GM11168 (cell line): ENCODE results near the gene PEX26.
"Not testable (repeated sequence)": the region's sequence is repeated elsewhere in the genome, so short reads cannot be mapped to it uniquely, and the experiment has no call there.

Experiments
- in situ Hi-C: fragments of 300-500 bp; cut with MboI; formaldehyde crosslinking; loops from one replicate; pipeline ENCODE4 v1.12.0; 2022; ENCODE audit warnings: low sequenced_read_pairs; ENCODE audit not compliant: unreplicated experiment

The PEX26 gene

DNA sequence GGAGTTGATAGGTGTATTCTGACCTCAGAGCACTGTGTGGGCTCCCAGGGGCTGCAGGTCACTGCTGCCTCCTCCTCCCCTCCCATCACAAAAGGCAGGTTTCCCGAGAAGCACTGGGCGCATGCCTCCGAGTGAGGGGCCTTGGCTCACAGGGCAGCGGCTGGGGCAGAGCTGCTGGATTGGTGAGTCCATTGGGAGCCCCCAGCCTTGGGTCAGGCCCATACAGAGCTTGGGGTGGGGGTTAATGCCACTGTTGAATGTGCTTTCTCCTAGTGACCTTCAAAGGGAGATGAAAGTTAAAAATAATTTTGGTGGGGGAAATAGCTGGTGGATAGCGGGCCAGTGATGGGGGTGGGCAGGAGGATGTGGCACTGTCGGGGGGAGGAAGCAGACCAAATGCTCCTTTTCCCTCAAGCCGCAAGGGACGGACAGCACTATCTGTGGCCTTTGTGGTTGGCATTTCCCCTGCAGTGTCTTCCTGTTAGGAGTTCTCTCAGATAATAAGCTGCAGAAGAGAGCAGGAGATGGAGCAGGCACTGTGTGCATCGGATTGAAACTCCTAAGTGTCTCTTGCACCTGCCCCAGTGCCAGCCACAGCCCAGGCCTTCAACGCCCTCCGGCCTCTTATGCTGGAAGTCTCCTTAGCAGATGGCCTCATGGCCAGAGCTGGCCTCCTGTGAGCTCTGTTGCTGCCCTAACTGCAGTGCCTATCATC lies 36.0 kb downstream of the PEX26 start:
- in situ Hi-C loops: no loop called here

DNA sequence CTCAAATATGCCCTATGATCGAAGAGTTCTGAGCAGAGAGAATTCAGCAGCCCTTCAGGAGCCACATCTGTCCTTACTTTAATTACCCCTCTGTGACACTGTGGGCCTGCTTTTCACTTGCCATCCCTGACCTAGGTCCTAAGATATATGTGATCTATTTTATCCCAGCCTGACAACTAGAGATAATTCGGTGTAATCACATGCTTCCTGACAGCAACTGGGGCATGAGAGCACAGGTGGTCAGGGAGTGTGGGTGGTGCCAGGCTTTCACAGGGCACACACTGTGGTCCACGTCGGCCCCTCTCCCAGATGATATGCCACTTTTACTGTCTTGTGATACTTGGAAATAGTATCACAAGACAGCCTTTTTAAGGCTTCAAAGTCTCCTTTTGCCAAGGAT lies 36.7 kb downstream of the PEX26 start:
- in situ Hi-C loops: no loop called here

DNA sequence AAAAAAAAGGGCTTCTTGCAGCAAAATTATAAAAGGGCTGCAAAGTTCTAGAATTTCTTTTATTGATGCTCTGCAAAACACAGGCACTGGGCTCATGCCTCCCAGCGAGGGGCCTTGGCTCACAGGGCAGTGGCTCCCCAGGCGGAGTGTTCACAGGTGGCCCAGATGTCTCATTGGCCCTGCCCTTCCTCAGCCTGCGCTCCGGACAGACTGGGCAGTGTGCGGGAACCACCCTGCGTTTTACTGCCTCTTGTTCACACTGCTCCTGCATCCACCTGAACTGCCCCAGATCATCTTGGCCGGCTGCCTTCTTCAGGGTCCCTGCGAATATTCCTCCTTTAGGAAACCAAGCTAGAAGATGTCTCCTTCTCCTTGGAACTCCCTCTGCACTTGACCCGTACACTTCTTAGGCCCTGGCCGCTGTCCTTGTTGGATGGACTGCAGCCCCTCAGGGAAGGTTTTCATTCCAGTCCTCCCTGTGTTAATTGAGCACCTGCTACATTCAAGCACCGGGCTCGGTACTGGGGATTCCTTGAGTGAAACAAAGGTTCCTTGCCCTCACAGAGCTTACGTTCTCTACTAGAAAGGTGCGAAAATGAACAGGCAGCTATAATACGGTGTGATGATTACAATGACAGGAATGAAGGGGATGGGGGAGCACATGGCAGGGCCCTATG lies 37.3 kb downstream of the PEX26 start:
- in situ Hi-C loops: no loop called here

DNA sequence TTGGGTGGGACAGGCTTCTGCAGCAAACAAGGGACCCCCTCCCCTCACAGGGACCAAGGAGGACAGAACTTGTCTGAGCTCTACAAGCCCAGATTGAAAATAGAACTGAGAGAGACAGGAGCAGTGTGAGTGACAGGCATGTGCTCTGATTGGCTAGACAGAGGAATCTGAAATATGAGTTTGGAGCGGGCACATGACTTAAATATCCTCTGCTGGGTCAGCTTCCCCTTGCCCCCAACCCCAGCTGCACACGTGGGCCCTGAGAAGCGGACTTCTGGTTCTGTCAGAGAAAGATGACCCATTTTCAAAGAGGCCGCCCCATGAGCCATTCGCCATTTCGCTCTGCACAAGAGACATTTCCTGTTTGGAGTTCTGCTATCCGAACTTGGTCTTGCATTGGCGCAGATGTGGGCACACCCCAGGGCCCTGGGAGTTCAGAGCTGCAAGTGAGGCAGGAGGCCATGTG lies 38.1 kb downstream of the PEX26 start:
- in situ Hi-C loops: no loop called here

DNA sequence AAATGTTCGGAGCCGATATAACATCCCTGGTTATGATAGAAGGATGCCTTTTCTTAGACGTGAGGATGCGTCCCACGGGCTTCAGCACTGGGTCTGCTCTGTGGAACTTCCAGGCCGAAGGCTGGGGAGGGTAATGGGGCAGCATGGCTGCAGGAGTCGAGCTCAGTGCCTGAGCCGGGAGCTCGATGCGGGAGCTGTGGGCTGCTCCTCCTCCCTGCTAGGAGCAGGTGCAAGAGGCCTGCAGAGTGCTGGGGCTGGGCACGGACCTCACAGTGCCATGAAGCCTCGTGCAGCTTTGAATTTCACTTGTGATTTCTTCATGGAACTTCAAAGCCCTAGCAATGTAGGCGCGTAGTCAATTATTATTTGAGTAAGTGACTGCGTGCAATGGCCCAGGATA lies 38.8 kb downstream of the PEX26 start:
- in situ Hi-C loops: no loop called here

DNA sequence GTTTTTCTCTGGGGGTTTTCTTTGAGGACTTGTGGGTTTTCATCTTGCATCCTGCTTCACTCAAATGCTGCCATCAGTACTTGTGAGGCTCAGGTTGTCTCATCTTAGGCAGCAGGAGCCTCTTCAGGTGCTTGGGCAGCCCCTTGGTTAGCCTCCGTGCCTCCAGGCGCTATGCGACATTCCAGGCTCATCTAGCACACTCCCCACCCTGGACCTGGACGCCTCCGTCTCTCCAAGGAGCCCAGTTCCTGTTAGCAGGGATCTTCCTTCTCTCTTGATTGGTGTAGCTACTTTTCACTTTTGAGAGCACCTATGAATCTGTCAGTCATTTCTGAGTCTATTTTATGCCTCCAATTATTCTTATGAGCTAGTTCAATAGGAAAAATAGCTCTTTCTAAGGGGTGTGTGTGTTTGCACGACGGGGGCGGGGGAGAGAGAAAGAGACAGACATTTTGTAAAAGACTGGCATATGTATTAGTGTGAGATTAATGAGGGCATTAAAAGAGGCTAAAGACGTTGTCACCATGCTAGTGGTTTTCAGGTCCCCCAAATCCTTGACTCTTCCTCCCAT lies 40.6 kb downstream of the PEX26 start:
- in situ Hi-C loops: no loop called here

DNA sequence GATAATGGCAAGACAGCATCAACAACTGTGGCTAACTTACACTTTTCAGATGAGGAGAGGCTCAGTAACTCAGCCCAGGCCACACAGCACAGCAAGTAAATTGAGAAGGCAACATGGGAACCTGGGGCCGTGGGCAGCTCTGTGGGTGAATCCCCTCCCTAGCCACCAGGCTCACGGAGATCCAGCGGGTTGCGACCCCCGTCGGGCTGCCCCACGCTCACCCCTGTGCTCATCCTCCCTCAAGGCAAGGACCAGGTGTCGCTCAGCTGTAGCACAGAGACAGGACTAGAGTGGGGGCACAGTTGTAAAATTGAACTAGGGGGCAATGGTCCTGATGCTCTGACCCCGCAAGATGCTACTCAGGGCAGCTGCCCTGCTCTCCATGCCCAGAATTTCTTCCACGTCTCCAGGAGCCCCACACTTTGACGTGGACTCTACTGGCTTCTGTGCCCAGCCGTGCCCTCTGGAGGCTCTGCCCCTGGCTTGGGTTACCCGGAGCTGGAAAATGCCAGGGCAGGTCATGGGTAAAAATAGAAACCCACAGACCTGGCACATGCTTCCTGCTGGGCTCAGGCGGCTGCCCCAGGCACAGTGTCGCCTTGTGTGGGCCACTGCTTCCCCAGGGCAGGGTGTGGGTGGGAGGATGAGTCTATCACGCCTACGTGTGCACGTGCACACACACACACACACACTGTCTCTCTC lies 41.8 kb downstream of the PEX26 start:
- in situ Hi-C loops: no loop called here

DNA sequence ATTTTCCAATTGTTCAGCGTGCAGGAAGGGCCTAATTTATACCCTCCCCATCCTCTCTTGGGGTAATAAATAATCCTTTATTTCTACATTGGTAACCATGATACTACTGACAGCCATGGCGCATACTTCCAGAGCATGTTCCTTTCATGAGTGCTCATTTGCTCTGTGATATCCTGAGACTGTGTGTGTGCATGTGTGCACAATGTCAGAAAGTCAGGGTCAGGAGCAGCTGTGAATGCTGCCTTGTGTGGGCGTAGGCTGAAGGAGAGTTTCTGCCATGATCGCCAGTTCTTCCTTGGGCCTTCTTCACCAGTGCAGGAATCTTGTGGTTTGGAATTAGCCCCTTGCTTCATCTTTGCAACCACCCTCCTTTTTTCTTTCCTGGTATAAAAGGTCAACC lies 43.1 kb downstream of the PEX26 start:
- in situ Hi-C loops: no loop called here

DNA sequence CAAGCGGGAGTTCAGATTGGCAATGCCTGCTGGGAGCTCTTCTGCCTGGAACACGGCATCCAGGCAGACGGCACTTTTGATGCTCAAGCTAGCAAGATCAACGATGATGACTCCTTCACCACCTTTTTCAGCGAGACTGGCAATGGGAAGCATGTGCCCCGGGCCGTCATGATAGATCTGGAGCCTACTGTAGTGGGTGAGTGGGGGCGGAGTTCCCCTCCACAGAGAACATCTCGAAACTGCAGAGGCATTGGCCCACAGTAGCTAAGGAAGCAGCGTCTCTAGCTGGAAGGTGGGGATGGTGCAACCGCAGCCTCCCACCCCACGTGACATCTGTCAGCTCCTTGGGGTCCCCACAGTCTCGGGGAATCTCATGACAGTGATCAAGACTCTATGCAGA lies 43.7 kb downstream of the PEX26 start:
- in situ Hi-C loops: no loop called here

DNA sequence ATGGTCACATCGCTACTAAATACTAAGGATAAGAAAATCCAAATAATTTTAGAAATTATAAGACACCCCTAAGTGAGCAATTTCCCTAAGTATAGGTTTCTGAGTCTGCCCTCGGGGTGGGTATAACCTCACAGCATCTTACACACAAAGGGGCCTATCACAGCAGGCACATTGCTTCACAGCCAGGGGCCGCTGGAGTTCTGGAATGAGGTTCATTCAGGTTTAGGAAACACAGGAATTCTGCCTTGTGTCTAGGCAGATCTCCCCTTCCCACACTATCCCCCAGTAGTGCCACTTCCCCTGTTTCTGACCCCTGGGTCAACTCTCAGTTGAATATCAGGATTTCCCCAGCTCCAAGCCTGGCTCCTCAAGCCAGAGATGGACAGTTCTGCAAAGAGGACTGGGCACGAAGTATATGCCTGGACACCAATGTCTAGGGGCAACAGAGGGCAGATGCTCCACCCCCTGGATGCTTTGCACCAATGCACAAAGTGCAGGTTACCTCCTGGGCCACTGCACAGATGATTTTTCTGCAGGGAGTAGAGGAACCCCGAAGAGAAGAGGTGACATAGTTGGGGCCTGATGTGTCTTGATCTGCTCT lies 44.3 kb downstream of the PEX26 start:
- in situ Hi-C loops: no loop called here

DNA sequence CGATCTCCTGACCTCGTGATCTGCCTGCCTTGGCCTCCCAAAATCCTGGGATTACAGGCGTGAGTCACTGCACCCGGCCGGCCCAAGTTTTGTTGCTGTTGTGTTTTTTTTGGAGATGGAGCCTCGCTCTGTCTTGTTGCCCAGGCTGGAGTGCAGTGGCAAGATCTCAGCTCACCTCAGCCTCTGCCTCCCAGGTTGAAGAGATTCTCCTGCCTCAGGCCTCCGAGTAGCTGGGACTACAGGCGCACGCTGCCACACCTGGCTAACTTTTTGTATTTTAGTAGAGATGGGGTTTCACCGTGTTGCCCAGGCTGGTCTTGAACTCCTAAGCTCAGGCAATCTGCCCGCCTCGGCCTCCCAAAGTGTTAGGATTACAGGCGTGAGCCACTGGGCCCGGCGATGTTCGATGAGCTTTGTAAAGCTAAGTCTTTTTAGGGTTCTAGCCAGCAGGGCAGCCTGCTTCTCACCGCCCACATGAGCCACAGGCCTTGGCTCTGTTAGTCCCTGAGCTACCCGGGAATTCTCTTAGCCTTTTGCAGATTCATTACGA lies 45.8 kb downstream of the PEX26 start:
- in situ Hi-C loops: not testable (repeated sequence)

DNA sequence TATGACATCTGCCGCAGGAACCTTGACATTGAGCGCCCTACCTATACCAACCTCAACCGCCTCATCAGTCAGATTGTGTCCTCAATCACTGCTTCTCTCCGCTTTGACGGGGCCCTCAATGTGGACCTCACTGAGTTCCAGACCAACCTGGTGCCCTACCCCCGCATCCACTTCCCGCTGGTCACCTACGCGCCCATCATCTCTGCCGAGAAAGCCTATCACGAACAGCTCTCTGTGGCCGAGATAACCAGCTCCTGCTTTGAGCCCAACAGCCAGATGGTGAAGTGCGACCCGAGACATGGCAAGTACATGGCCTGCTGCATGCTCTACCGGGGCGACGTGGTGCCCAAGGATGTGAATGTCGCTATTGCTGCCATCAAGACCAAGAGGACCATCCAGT lies 48.8 kb downstream of the PEX26 start:
- in situ Hi-C loops: no loop called here

DNA sequence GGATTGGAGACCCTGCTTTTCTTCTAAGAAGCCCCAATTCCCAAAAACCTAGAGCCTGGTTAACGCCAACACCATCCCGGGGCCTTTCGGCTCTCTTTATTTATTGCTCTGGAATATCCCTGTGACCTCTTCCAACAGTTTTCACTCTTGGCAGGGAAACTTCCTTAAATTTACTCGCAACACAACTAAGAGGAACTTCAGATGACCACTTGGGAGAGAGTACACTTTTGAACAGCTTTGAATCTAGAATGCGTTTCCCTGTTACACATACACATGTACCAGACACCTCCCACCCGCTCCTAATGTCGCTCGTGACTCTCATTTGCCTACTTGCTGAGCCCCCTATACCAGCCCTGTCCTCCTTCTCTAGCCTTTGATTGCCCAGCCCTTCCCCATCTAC lies 52.2 kb downstream of the PEX26 start:
- in situ Hi-C loops: no loop called here

DNA sequence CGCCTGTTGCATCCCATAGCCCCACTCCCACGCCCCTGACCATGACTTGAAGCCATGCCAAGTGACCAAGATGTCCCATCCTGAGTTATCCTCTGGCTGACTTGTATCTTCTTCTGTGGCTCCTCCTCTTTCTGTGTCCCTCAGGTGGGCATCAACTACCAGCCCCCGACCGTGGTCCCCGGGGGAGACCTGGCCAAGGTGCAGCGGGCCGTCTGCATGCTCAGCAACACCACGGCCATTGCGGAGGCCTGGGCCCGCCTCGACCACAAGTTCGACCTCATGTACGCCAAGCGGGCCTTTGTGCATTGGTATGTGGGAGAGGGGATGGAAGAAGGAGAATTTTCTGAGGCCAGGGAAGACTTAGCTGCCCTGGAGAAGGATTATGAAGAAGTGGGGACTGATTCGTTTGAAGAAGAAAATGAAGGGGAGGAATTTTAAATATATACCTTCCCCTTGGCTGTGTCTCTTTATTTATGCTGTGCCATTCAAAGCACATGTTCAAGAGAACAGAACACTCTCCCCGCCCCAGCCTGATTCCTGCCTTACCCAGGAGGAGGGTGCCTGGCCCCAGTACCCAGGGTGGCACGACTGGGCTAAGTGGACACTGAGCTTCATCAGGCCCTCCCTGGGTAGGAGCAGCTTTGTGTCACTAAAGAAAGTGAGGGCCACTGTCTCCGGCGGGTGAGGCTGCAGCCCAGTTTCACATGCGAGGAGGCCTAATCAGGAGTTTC lies 53.1 kb downstream of the PEX26 start:
- in situ Hi-C loops: no loop called here

DNA sequence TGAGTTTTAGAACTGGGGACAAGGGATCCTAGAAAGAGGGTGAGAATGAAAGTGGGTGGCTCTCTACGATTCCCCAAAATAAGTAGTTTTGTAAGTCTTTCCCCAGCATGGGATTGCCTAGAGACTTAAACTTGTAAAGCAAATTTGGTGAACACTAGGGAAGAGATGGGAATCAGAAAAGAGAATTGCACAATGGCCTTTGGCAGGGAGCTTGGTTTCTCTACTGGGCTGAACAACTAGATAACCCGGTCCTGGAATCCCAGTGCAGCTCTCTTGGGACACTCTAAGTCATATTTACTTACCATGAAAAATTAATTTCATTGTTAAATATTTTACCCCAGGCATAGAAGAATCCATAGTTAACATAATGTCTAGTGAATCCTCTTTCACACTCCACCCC lies 55.7 kb downstream of the PEX26 start:
- in situ Hi-C loops: no loop called here

DNA sequence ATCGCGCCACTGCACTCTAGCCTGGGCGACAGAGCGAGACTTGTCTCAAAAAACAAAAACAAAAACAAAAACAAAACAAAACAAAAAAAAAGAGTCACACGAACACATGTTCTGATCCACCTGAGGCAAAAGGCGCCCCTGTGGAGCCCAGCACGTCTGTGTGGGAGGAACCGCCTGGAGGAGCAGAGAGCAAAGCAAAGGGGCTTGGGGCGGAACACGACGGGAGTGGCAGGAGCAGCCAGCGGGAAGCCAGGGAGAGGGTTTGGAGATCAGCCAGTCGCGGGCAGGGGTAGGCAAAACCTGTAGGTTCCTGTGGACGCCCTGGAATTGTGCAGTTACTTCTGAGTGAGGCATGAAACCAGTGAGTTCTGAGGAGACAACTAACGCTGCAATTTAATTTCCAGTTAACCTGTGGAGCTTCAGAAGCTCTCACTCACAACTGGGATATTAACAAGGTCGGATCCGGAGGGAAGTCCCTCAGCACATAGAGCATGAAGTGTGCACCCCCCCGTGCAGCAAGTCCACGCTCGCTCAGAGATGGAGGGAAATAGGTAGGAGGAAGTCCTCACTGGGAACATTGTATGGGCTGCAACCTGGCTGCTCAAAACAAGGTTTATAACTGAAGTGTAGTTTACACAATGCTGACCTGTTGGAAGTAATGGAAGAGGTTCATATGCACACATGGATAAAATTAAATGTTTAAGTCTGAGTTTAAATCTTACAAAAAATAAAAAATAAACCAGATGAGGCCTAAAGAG lies 59.0 kb downstream of the PEX26 start:
- in situ Hi-C loops: no loop called here

DNA sequence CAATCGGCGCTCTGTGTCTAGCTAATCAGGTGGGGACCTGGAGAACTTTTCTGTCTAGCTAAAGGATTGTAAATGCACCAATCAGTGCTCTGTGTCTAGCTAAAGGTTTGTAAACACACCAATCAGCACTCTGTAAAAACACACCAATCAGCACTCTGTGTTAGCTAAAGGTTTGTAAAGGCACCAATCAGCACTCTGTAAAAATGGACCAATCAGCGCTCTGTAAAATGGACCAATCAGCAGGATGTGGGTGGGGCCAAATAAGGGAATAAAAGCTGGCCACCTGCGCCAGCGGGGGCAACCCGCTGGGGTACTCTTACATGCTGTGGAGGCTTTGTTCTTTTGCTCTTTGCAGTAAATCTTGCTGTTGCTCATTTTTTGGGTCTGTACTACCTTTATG lies 63.2 kb downstream of the PEX26 start:
- in situ Hi-C loops: not testable (repeated sequence)

DNA sequence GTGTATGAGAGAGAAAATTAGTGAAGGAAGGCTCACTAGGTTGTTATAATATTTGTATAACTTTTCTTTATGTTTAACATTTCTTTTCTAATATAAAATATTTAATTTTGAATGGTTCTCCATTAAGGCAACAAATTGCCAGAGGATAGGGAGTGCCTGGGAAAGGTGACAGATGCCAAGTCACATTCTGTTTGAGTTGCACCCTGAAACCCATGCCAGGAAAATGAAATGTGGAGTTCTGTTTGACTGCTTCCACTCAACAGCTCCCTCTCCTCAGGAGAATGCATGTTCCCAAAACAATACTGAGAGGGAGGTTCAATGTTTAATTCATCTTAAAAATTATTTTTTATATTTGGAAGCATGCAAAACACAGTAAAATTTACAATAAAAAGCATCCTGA lies 66.3 kb downstream of the PEX26 start:
- in situ Hi-C loops: no loop called here
